ENCODE measurements around the gene MMP14.

DNA sequence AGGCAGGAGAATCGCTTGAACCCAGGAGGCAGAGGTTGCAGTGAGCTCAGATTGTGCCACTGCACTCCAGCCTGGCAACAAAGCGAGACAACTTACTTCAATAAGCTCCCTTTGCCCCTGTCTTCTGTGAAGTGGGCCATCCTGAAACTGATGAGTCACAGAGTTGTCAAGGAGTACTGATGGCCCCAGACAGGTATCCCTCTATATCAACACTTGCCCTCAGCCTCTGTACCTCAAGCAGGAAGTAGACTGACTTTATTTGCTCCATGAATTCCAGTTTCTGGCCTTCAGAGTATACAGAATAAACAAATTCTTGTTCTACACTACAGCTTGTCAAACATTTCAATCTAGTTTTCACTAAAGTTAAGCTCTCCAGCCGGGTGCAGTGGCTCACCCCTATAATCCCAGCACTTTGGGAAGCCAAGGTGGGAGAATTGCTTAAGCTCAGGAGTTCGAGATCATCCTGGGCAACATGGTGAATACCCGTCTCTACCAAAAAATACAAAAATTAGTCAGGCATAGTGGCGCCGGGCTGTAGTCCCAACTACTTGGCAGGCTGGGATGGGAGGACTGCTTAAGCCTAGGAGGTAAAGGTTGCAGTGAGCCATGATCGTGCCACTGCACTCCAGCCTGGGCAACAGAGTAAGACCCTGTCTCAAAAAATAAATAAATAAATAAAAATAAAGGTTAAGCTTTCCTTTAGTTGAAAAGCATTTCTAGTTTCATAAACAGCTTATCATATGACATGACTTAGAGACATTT is 18.8 kb downstream of the MMP14 start:
- TF ChIP-seq, protein P1, sequence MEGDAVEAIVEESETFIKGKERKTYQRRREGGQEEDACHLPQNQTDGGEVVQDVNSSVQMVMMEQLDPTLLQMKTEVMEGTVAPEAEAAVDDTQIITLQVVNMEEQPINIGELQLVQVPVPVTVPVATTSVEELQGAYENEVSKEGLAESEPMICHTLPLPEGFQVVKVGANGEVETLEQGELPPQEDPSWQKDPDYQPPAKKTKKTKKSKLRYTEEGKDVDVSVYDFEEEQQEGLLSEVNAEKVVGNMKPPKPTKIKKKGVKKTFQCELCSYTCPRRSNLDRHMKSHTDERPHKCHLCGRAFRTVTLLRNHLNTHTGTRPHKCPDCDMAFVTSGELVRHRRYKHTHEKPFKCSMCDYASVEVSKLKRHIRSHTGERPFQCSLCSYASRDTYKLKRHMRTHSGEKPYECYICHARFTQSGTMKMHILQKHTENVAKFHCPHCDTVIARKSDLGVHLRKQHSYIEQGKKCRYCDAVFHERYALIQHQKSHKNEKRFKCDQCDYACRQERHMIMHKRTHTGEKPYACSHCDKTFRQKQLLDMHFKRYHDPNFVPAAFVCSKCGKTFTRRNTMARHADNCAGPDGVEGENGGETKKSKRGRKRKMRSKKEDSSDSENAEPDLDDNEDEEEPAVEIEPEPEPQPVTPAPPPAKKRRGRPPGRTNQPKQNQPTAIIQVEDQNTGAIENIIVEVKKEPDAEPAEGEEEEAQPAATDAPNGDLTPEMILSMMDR (IDR thresholded peaks at IDR 0.05 in 2 of 3, conservative IDR thresholded peaks at IDR 0.05 in 1 of 3; ENCODE audit: insufficient read depth in 2 of 3, low read depth in 1 of 3, low read length in 3 of 3): no peak
- TF ChIP-seq, protein P2, sequence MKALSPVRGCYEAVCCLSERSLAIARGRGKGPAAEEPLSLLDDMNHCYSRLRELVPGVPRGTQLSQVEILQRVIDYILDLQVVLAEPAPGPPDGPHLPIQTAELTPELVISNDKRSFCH (CRISPR knock-in tag; IDR thresholded peaks at IDR 0.05): no peak
- TF ChIP-seq, protein P2 (tag; IDR thresholded peaks at IDR 0.05): no peak
- TF ChIP-seq ARHGAP35 (IDR thresholded peaks at IDR 0.05; ENCODE audit: partially characterized antibody) (no peak), FOXJ3 (CRISPR knock-in tag; IDR thresholded peaks at IDR 0.05) (no peak), SNRNP70 (optimal IDR thresholded peaks at IDR 0.05; ENCODE audit: low read depth, low read length) (no peak), TRIM24 (IDR thresholded peaks at IDR 0.05) (no peak), MAZ (CRISPR knock-in tag; conservative IDR thresholded peaks at IDR 0.05 in 1 of 2, IDR thresholded peaks at IDR 0.05 in 1 of 2) (no peak), ZZZ3 (IDR thresholded peaks at IDR 0.05) (no peak), ZNF592 (IDR thresholded peaks at IDR 0.05) (no peak)
- TF ChIP-seq, protein P3, sequence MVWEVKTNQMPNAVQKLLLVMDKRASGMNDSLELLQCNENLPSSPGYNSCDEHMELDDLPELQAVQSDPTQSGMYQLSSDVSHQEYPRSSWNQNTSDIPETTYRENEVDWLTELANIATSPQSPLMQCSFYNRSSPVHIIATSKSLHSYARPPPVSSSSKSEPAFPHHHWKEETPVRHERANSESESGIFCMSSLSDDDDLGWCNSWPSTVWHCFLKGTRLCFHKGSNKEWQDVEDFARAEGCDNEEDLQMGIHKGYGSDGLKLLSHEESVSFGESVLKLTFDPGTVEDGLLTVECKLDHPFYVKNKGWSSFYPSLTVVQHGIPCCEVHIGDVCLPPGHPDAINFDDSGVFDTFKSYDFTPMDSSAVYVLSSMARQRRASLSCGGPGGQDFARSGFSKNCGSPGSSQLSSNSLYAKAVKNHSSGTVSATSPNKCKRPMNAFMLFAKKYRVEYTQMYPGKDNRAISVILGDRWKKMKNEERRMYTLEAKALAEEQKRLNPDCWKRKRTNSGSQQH (CRISPR knock-in tag; IDR thresholded peaks at IDR 0.05): no peak
- TF ChIP-seq, protein P4, sequence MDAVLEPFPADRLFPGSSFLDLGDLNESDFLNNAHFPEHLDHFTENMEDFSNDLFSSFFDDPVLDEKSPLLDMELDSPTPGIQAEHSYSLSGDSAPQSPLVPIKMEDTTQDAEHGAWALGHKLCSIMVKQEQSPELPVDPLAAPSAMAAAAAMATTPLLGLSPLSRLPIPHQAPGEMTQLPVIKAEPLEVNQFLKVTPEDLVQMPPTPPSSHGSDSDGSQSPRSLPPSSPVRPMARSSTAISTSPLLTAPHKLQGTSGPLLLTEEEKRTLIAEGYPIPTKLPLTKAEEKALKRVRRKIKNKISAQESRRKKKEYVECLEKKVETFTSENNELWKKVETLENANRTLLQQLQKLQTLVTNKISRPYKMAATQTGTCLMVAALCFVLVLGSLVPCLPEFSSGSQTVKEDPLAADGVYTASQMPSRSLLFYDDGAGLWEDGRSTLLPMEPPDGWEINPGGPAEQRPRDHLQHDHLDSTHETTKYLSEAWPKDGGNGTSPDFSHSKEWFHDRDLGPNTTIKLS (IDR thresholded peaks at IDR 0.05; ENCODE audit: borderline replicate concordance, low read depth): no peak

Data from K562 (cell line).